HG02678 (cell line): ENCODE measurements around the gene IDH1.
"Not testable (repeated sequence)": the region's sequence is repeated elsewhere in the genome, so short reads cannot be mapped to it uniquely, and the experiment has no call there.

Source experiments
- ATAC-seq: cut with Tn5 transposase; IDR thresholded peaks from one replicate; pipeline ENCODE4 v1.9.1; 2021; ENCODE audit warnings: mild to moderate bottlenecking, moderate library complexity; ENCODE audit not compliant: unreplicated experiment

IDH1 gene

GRCh38 chr2:208222351-208222750 lies 32.5 kb downstream of the IDH1 start:
- ATAC-seq = no peak

DNA sequence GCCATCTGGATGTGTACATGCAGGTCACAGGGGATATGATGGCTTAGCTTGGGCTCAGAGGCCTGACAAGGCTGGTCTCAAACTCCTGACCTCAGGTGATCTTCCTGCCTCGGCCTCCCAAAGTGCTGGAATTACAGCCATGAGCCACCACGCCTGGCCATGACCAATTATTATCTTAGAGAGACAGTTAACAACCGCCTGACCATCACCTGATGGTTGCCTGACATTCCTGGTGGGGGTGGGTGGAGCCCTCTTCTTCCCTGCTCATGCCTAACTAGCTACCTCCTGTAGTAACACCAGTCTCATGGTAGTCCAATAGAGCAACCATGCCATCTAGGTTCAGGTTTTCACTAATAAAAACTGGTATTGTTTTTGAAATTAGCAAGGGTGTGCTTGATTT lies 33.0 kb downstream of the IDH1 start:
- ATAC-seq = not testable (repeated sequence)

GRCh38 chr2:208210688-208211451 lies 44.0 kb downstream of the IDH1 start:
- no peak for ATAC-seq

DNA sequence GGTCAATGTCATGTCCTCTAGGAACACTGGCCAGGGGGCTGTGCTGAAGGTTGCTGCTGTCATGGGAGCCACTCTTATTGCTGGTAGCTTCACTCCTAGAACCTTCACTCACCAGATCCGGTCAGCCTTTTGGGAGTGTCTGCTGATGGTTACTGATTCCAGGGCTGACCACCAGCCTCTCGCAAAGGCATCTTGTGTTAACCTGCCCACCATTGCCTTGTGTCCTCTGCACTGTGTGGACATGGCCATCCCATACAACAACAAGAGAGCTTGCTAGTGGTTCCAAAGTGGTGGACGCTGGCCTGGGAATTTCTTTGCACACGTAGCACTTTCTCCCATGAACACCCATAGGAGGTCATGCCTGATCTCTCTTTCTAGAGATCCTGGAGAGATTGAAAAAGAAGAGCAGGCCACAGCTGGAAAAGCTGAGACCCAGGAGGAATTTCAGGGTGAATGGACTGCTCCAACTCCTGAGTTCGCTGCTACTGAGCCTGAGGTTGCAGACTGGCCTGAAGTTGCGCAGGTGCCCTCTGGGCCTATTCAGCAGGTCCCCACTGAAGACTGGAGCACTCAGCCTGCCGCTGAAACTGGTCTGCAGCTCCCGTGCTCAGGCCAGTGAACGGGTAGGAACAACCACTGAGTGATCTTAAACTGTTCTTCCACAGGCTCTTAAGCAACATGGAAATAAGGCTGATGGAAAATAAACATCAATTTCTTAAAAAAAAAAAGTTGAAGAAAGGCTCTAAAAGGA lies 46.4 kb downstream of the IDH1 start:
- ATAC-seq = no peak

GRCh38 chr2:208207769-208208168 lies 47.1 kb downstream of the IDH1 start:
- no peak for ATAC-seq

DNA sequence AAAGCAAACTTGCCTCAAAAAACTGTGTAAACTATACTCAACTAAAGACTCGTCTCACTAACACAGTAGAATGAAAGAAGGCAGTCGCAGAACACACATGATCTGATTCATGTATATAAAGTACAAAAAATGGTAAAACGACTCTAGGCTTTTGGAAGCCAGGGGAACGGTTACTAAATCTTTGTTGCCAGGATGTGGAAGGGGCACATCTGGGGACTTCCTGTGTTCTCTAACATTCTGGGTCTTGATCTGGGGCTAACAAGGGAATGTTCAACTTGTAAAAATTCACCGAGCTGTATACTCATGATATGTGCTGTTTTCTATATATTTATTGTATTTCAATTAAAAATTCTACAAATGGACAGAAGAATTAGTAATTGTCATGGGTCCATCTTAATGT lies 50.7 kb downstream of the IDH1 start:
- no peak for ATAC-seq

GRCh38 chr2:208195531-208195930 lies 59.3 kb downstream of the IDH1 start:
- ATAC-seq = no peak

- ATAC-seq = no peak
Measured at GRCh38 chr2:208192611-208193236, 62.1 kb downstream of the IDH1 start.

DNA sequence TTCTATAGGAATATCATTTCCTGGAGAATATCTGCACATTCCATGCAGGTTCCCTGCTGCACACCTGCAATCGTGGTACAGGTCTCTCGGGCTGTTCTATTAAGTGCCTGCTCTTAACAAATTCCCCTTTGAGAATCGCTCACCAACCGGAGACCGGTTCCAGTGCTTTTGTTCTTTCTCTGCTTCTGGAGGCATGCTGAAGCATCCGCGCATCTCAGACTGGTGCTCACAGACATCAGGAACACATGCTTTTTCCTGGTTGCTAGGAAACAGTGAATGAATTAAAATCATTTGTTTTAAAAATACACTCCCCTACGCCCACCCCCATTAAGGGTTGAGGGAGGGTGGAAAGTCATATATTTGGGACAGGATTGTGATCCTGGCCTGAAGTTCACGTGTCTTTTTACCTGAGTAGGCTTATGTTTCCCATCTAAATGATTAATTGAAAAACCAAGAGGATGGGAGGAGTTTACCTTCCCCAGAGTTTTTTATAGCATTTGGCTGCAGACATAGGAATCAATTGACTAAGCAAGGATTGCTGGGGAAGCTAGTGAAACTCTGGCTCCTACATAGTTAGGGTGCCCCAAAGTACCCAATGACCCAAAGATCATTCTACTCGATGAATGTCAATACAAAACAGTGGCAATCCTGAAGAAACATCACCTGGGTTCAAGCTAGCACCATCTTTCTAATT lies 64.9 kb downstream of the IDH1 start, which contains the start of gene C2orf80:
Gene C2orf80, minus strand, starts transcription at position 221 of the 694 bp plus-strand sequence. CDS start 3,044 bp downstream, outside the sequence.
- no peak for ATAC-seq

DNA sequence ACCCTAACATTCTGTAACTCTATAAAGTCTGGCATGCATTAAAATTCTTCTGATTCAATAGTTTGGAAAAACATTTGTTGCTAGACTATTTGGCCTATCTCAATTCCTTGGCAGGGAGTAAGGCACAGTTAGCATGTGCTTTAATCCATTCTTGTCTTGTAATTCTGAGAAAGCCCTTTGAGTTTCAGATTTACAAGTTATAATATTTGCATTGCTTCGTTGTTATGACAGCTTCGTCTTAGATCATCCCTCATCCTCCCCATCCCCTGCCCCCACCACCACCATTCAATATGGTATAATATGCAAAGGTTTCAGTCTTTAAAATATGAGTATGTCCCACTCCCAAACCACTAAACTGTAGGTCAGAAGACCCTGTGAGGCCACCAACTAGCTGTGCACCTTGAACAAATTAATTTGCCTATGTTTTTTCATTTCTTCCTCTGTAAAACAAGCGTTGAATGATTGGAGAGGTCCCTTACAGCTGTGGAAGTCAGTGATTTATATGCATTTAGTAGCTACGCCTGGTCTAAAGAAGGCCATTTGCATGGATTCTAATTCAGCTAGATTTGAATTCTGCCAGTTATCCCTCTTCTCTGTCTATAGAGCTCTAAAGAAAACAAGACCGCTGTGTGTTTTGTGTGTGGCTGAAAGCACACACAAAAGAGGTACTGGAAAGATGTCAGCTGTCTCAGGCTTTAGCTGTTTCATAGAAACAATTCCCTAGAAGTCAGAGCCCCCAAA lies 65.6 kb downstream of the IDH1 start:
- ATAC-seq = no peak

GRCh38 chr2:208186893-208187292 lies 68.0 kb downstream of the IDH1 start:
- no peak for ATAC-seq

GRCh38 chr2:208186465-208186864 lies 68.4 kb downstream of the IDH1 start:
- ATAC-seq = no peak
